T-cell (primary cell): ENCODE results near the gene ARHGEF2. TPM values are rescaled to one million over a fixed set of nuclear protein-coding genes. Genes with fewer than 3 reads are reported as not detected.

Experiments
- ATAC-seq, 4 experiments: fragments of 200-7000 bp in 3 of 4; fragments of 150-1000 bp in 1 of 4; cut with Tn5 transposase; replicated peaks in 1 of 4; 1 replicate in 3 of 4; 2 replicates in 1 of 4; pipeline ENCODE4 v1.10.0; 2021; ENCODE audit warnings: moderate library complexity in 3 of 4, mild to moderate bottlenecking in 2 of 4, moderate number of reproducible peaks in 1 of 4
- CTCF ChIA-PET, 2 donors: fragments of 300-600 bp; sonication (Branson Sonifier 250); formaldehyde crosslinking; loops; one replicate each; lab custom pipeline; 2022; ENCODE audit warnings: antibody characterized with exemption in 2 of 2; lab: Charles Lee
- POLR2A ChIA-PET, 2 donors: fragments of 300-600 bp; sonication (Branson Sonifier 250); formaldehyde crosslinking; loops; one replicate each; lab custom pipeline; 2022; ENCODE audit warnings: antibody characterized with exemption in 2 of 2; lab: Charles Lee
- DNase-seq, 35 experiments: peaks; one replicate each; pipeline versions ENCODE4 v3.0.0 to v3.0.0-alpha.2; 2013 to 2023
- H3K27ac ChIP-seq: one replicate; pipeline ENCODE4 v1.5.1; 2013; ENCODE audit warnings: low read length
- H3K27me3 ChIP-seq, 2 experiments: replicated peaks in 1 of 2; 1 replicate in 1 of 2; 2 replicates in 1 of 2; pipeline versions ENCODE4 v1.6.1 to v1.7.0; 2013; ENCODE audit warnings: low read length in 1 of 2, mixed read lengths in 1 of 2; ENCODE audit not compliant: control insufficient read depth in 2 of 2, insufficient read depth in 2 of 2; ENCODE audit errors: extremely low read depth in 1 of 2
- H3K36me3 ChIP-seq, 2 donors: 1 replicate in 1 of 2; 2 replicates in 1 of 2; pipeline versions ENCODE4 v1.6.1 to v1.7.0; 2013; ENCODE audit warnings: low read length in 1 of 2; ENCODE audit not compliant: control insufficient read depth in 2 of 2, insufficient read depth in 1 of 2; ENCODE audit errors: extremely low read depth in 1 of 2
- H3K4me1 ChIP-seq, 2 experiments: 1 replicate in 1 of 2; 2 replicates in 1 of 2; pipeline versions ENCODE4 v1.6.1 to v1.7.0; 2013; ENCODE audit warnings: low read length in 2 of 2, mixed read lengths in 1 of 2; ENCODE audit not compliant: insufficient read depth in 2 of 2, control insufficient read depth in 1 of 2; ENCODE audit errors: extremely low read depth in 1 of 2
- H3K4me3 ChIP-seq, 2 donors: 1 replicate in 1 of 2; 2 replicates in 1 of 2; pipeline versions ENCODE4 v1.5.1 to v1.7.0; 2013; ENCODE audit warnings: mild to moderate bottlenecking in 2 of 2, low read length in 1 of 2, moderate library complexity in 1 of 2; ENCODE audit not compliant: control insufficient read depth in 1 of 2; ENCODE audit errors: extremely low read depth in 1 of 2
- H3K9me3 ChIP-seq: 2 replicates; pipeline ENCODE4 v1.7.0; 2013
- H3K27ac Mint-ChIP-seq, 2 donors: one replicate each; pipeline ENCODE4 v1.8.0; 2020 to 2021; ENCODE audit warnings: mild to moderate bottlenecking in 2 of 2, mixed read lengths in 2 of 2
- H3K27me3 Mint-ChIP-seq, 2 donors: one replicate each; pipeline ENCODE4 v1.8.0; 2021 to 2022; ENCODE audit warnings: mixed read lengths in 2 of 2
- H3K36me3 Mint-ChIP-seq: one replicate; pipeline ENCODE4 v1.8.0; 2021; ENCODE audit warnings: mixed read lengths
- H3K4me1 Mint-ChIP-seq, 3 donors: one replicate each; pipeline ENCODE4 v1.8.0; 2020 to 2022; ENCODE audit warnings: mixed read lengths in 3 of 3, mild to moderate bottlenecking in 1 of 3
- H3K4me3 Mint-ChIP-seq, 3 donors: one replicate each; pipeline ENCODE4 v1.8.0; 2020 to 2022; ENCODE audit warnings: mild to moderate bottlenecking in 3 of 3, mixed read lengths in 3 of 3, moderate library complexity in 3 of 3
- H3K9me3 Mint-ChIP-seq, 3 donors: one replicate each; pipeline ENCODE4 v1.8.0; 2020 to 2022; ENCODE audit warnings: mixed read lengths in 3 of 3
- WGBS: methylation state at CpG from one replicate; pipeline ENCODE4 v1.1.5; 2013; ENCODE audit warnings: missing lambda C conversion rate; ENCODE audit not compliant: insufficient coverage; 5-methylcytosine and 5-hydroxymethylcytosine counted together
- total RNA-seq, 35 experiments: library from RNA in 6 of 35; stranded (reverse) in 6 of 35; fragments of 120-200 nt in 1 of 35; gene quantifications; one replicate each; pipeline versions ENCODE4 v1.2.1 to v1.2.4 and lab custom pipeline; 2013 to 2026

ARHGEF2 gene
- total RNA-seq, 5 donors from 2014 or later (not counting 1 experiment from before 2014, with no cell fraction given) = 110 to 174 (median 167) TPM

DNA sequence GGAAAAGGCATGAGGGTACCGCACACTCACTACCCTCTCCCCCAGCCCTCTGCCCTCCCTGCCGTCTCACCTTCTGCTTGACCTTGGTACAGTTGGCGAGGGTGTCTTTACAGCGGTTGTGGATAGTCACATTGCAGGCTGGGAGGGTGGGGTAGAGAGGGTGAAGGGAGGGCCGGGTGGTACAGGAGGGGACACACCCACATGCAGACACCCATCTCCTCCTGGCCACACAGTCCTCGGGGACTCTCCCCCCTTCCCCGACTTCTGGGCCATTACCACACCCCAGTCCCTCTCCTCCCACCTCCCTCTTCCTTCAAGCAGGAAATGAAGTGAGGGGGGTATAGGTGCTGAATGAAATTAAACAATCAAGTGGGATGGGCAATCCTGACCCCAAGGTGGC is 11.6 kb downstream of the ARHGEF2 start:
- no CpG with 5 or more reads among the region's 7 CpGs for WGBS
- ATAC-seq = peak in 2 of 4 experiments; percentile 30 to 47
- H3K4me1 ChIP-seq = peaks cover 40 to 70% of the 10 kb centered on the region in 2 experiments
- Mint-ChIP-seq H3K27ac (peak overlapping the region; percentile 95), H3K4me1 (peaks cover 59 to 72% (median 62%) of the 10 kb centered on the region in 3 donors), H3K36me3 (peaks cover 52% of the 10 kb centered on the region), H3K4me3 (peak overlapping the region in 1 of 3 donors; percentile 85), H3K9me3 (no peaks in the 10 kb centered on the region), H3K27me3 (no peaks in the 10 kb centered on the region)
- peak overlapping the region; percentile 40 for H3K27ac ChIP-seq
- ChIA-PET CTCF (interaction anchor here (0.6 to 1.5 kb wide), 2 partner anchors 12 to 239 kb away, joined by 3 to 5 read pairs; partner anchors contain the start of gene ARHGEF2 (in 1 of the 2)), POLR2A (no interaction called here)
- peaks cover 18 to 81% of the 10 kb centered on the region in 2 donors for H3K36me3 ChIP-seq
- H3K4me3 ChIP-seq = no peak overlapping the region
- H3K27me3 ChIP-seq = no peaks in the 10 kb centered on the region
- H3K9me3 ChIP-seq = no peaks in the 10 kb centered on the region
- no peak for DNase-seq

DNA sequence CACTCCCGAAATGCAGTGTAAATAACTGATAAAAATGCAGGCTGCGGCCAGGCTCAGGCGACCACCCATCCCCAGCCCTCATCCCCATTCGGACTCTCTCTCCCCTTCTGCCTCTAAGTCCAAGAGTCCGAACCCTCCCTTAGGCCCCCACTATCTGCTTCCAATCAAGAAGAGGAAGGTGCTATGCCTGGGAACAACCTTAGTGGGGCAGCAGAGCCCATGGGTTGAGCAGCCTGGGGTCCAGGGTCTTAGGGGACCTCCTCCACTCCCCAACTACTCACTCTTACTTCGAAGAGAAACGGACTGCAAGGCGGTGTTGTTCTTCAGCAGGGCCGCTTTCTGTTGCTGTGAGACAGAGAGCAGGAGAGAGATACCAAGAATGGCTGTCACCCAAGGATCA is 12.2 kb downstream of the ARHGEF2 start:
- Mint-ChIP-seq H3K4me3 (peak overlapping the region in 1 of 3 donors; percentile 85), H3K36me3 (peaks cover 56% of the 10 kb centered on the region), H3K27ac (peak overlapping the region; percentile 95), H3K27me3 (no peaks in the 10 kb centered on the region), H3K9me3 (no peaks in the 10 kb centered on the region), H3K4me1 (peaks cover 53 to 70% (median 56%) of the 10 kb centered on the region in 3 donors)
- Histone ChIP-seq H3K4me1 (peaks cover 38 to 68% of the 10 kb centered on the region in 2 experiments), H3K27ac (peak overlapping the region; percentile 40), H3K9me3 (no peaks in the 10 kb centered on the region), H3K27me3 (no peaks in the 10 kb centered on the region), H3K4me3 (no peak overlapping the region), H3K36me3 (peaks cover 18 to 87% of the 10 kb centered on the region in 2 donors)
- WGBS = 100% methylated on average over 4 of the region's 9 CpGs
- ChIA-PET POLR2A (no interaction called here), CTCF (no interaction called here)
- ATAC-seq = no peak
- DNase-seq = no peak

- H3K4me1 ChIP-seq = peaks cover 23 to 48% of the 10 kb centered on the region in 2 experiments
- H3K9me3 ChIP-seq = no peaks in the 10 kb centered on the region
- H3K27ac Mint-ChIP-seq = peak overlapping the region; percentile 66
- peaks cover 57% of the 10 kb centered on the region for H3K36me3 Mint-ChIP-seq
- H3K4me3 ChIP-seq = no peak overlapping the region
- peaks cover 33 to 60% (median 37%) of the 10 kb centered on the region in 3 donors for H3K4me1 Mint-ChIP-seq
- H3K27ac ChIP-seq = no peak overlapping the region
- no peak overlapping the region for H3K4me3 Mint-ChIP-seq
- no peak for ATAC-seq
- H3K27me3 Mint-ChIP-seq = no peaks in the 10 kb centered on the region
- peaks cover 18 to 96% of the 10 kb centered on the region in 2 donors for H3K36me3 ChIP-seq
- no peaks in the 10 kb centered on the region for H3K9me3 Mint-ChIP-seq
- CTCF ChIA-PET = no interaction called here
- POLR2A ChIA-PET = interaction anchor here in 1 of 2 donors (0.6 kb wide), 1 partner anchor 10 kb away, joined by 12 read pairs; no protein-coding TSS in a partner anchor
- H3K27me3 ChIP-seq = no peaks in the 10 kb centered on the region
- whole genome bisulfite sequencing = 98% methylated on average over 4 of the region's 7 CpGs
- no peak for DNase-seq
Observed at GRCh38 chr1:155964193-155964592, 14.2 kb downstream of the ARHGEF2 start.

DNA sequence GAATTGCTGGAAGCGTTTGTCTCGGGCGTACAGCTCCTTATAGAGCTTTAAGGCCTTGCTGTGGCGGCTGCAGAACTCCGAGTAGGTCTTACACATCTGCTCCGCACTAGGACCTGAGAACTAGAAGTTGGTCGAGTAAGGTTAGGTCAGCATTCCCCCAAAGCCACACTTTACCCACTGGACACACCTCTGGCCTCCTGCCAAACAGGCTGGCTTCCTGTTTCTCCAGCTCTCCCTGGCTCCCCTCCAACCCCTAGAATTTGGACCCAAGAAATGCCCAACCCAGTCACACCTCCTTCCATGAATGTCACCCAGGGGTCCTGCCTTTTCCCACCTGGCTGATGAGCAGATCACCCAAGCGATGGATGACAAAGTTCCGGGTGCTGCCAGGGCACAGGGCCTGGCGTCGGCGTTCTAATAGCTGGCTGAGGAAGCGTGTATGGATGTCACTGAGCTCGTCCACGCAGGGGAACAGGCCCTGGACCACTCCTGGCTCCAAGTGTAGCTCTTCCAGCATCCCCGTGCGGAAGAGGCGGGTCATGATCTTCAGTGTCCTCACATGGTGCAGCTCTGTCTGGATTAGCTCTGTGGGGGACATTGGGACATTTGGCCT is 15.6 kb downstream of the ARHGEF2 start:
- Mint-ChIP-seq H3K4me1 (peaks cover 19 to 45% (median 22%) of the 10 kb centered on the region in 3 donors), H3K4me3 (no peak overlapping the region), H3K9me3 (no peaks in the 10 kb centered on the region), H3K27ac (peak overlapping the region in 1 of 2 donors; percentile 55), H3K27me3 (no peaks in the 10 kb centered on the region), H3K36me3 (peaks cover 55% of the 10 kb centered on the region)
- 94% methylated on average over 12 of the region's 18 CpGs for WGBS
- POLR2A ChIA-PET = interaction anchor here in 1 of 2 donors (0.7 to 1.0 kb wide), 2 partner anchors 11 to 16 kb away, joined by 3 to 4 read pairs; partner anchors contain the start of gene ARHGEF2
- Histone ChIP-seq H3K4me3 (no peak overlapping the region), H3K36me3 (peaks cover 13 to 97% of the 10 kb centered on the region in 2 donors), H3K27me3 (no peaks in the 10 kb centered on the region), H3K9me3 (no peaks in the 10 kb centered on the region), H3K4me1 (peaks cover 8 to 33% of the 10 kb centered on the region in 2 experiments), H3K27ac (no peak overlapping the region)
- ATAC-seq (no peak), DNase-seq (no peak)
- CTCF ChIA-PET = interaction anchor here (0.6 to 0.9 kb wide), 2 partner anchors 91 to 767 kb away, joined by 3 to 4 read pairs; partner anchors contain the start of gene UBQLN4 (in 1 of the 2)

GRCh38 chr1:155961937-155962336 is 16.4 kb downstream of the ARHGEF2 start:
- H3K9me3 ChIP-seq = no peaks in the 10 kb centered on the region
- peak overlapping the region; percentile 58 to 83 for H3K27ac Mint-ChIP-seq
- H3K4me1 Mint-ChIP-seq = peaks cover 11 to 37% (median 14%) of the 10 kb centered on the region in 3 donors
- 54% methylated on average over 10 of the region's 14 CpGs for WGBS
- no peak overlapping the region for H3K4me3 Mint-ChIP-seq
- H3K27me3 ChIP-seq = no peaks in the 10 kb centered on the region
- peaks cover under 1 to 26% of the 10 kb centered on the region in 2 experiments for H3K4me1 ChIP-seq
- ChIA-PET CTCF (interaction anchor here in 1 of 2 donors (0.6 kb wide), 1 partner anchor 767 kb away, joined by 3 read pairs; no protein-coding TSS in a partner anchor), POLR2A (interaction anchor here in 1 of 2 donors (0.6 to 1.0 kb wide), 2 partner anchors 11 to 376 kb away, joined by 3 read pairs; partner anchors contain the start of gene CCT3)
- H3K27ac ChIP-seq = peak overlapping the region; percentile 45
- H3K27me3 Mint-ChIP-seq = no peaks in the 10 kb centered on the region
- H3K9me3 Mint-ChIP-seq = no peaks in the 10 kb centered on the region
- H3K4me3 ChIP-seq = no peak overlapping the region
- peaks cover 59% of the 10 kb centered on the region for H3K36me3 Mint-ChIP-seq
- peak in 2 of 4 experiments; percentile 34 to 62 for ATAC-seq
- peaks cover 12 to 97% of the 10 kb centered on the region in 2 donors for H3K36me3 ChIP-seq
- peak in 1 of 35 experiments; percentile 34 for DNase-seq

GRCh38 chr1:155960081-155960745 is 18.1 kb downstream of the ARHGEF2 start:
- WGBS = no CpG with 5 or more reads among the region's 3 CpGs
- Mint-ChIP-seq H3K4me3 (no peak overlapping the region), H3K27ac (peak overlapping the region; percentile 71 to 73), H3K4me1 (peaks cover 0 to 26% (median 3%) of the 10 kb centered on the region in 3 donors), H3K36me3 (peaks cover 50% of the 10 kb centered on the region), H3K9me3 (no peaks in the 10 kb centered on the region), H3K27me3 (no peaks in the 10 kb centered on the region)
- H3K4me1 ChIP-seq = peaks cover 0 to 17% of the 10 kb centered on the region in 2 experiments
- H3K9me3 ChIP-seq = no peaks in the 10 kb centered on the region
- peaks cover 12 to 97% of the 10 kb centered on the region in 2 donors for H3K36me3 ChIP-seq
- DNase-seq = no peak
- no peaks in the 10 kb centered on the region for H3K27me3 ChIP-seq
- CTCF ChIA-PET = interaction anchor here in 1 of 2 donors (0.6 to 1.0 kb wide), 3 partner anchors 24 to 113 kb away, joined by 3 to 9 read pairs (median 6); partner anchors contain the start of gene KHDC4
- no peak for ATAC-seq
- POLR2A ChIA-PET = interaction anchor here in 1 of 2 donors (0.6 kb wide), 1 partner anchor 1533 kb away, joined by 6 read pairs; no protein-coding TSS in a partner anchor
- H3K27ac ChIP-seq = no peak overlapping the region
- H3K4me3 ChIP-seq = no peak overlapping the region
